OCI-LY3 (cell line): ENCODE measurements around the gene ODC1.

Source experiments
- H2AFZ ChIP-seq: fragments of 200-600, 300-600 bp; shearing (Covaris generic); 2 replicates; pipeline ENCODE4 v1.6.0; 2014; ENCODE audit warnings: antibody characterized with exemption, low read depth, low read length
- H3K27ac ChIP-seq: fragments of 200-600, 300-600 bp; sonication (generic); 2 replicates; pipeline ENCODE4 v1.5.1; 2014; ENCODE audit warnings: mild to moderate bottlenecking, low read length, moderate library complexity, mixed read lengths
- H3K27me3 ChIP-seq: fragments of 200-600, 300-600 bp; sonication (generic); 2 replicates; pipeline ENCODE4 v1.6.1; 2014; ENCODE audit warnings: low read depth, low read length, mixed read lengths
- H3K36me3 ChIP-seq: fragments of 200-600, 300-600 bp; sonication (generic); replicated peaks from 2 replicates; pipeline ENCODE3; 2014; ENCODE audit warnings: low read depth, low read length, mixed read lengths
- H3K4me1 ChIP-seq: fragments of 300-600, 200-600 bp; sonication (generic); 2 replicates; pipeline ENCODE4 v1.6.1; 2014; ENCODE audit warnings: low read length, mixed read lengths
- H3K4me2 ChIP-seq: fragments of 200-600, 300-600 bp; sonication (generic); 2 replicates; pipeline ENCODE4 v1.6.1; 2014; ENCODE audit warnings: low read length, mixed read lengths
- H3K4me3 ChIP-seq: fragments of 300-600, 200-600 bp; sonication (generic); 2 replicates; pipeline ENCODE4 v1.5.1; 2014; ENCODE audit warnings: antibody characterized with exemption, mild to moderate bottlenecking, low read length, moderate library complexity
- H3K79me2 ChIP-seq: fragments of 300-600, 200-600 bp; shearing (Covaris generic); 2 replicates; pipeline ENCODE4 v1.6.1; 2014; ENCODE audit warnings: mild to moderate bottlenecking, low read length, mixed read lengths
- H3K9ac ChIP-seq: fragments of 300-600, 200-600 bp; shearing (Covaris generic); 2 replicates; pipeline ENCODE4 v1.6.0; 2014; ENCODE audit warnings: mild to moderate bottlenecking, low read length, moderate library complexity
- H3K9me3 ChIP-seq: fragments of 200-600, 300-600 bp; shearing (Covaris generic); 2 replicates; pipeline ENCODE4 v1.6.1; 2014; ENCODE audit warnings: low read length, mixed read lengths; ENCODE audit not compliant: insufficient read depth
- H4K20me1 ChIP-seq: fragments of 200-600, 300-600 bp; sonication (generic); 2 replicates; pipeline ENCODE4 v1.6.1; 2016; ENCODE audit warnings: low read length, mixed read lengths; ENCODE audit not compliant: insufficient read depth
- CTCF ChIP-seq: fragments of 200-600, 300-600 bp; sonication (generic); IDR thresholded peaks from 2 replicates; pipeline ENCODE4 v1.5.1; 2014; ENCODE audit warnings: antibody characterized with exemption, low read length, low read depth
- EZH2phosphoT487 ChIP-seq: fragments of 200-600 bp; shearing (Covaris generic); IDR thresholded peaks from 2 replicates; pipeline ENCODE4 v1.6.1; 2018; ENCODE audit warnings: antibody characterized with exemption, mixed run types, low read depth

Gene ODC1

GRCh38 chr2:10469955-10470608, 22.0 kb upstream of the ODC1 start:
- H3K79me2 ChIP-seq: no peaks in the 10 kb centered on the region
- H3K4me1 ChIP-seq: peaks cover 8% of the 10 kb centered on the region; the same call in 1 of the 2 replicates
- H3K27ac ChIP-seq: no peak overlapping the region
- no peak overlapping the region for H3K4me3 ChIP-seq
- H3K4me2 ChIP-seq: no peak overlapping the region
- peaks cover 4% of the 10 kb centered on the region; the same call in 1 of the 2 replicates for H3K27me3 ChIP-seq
- no peaks in the 10 kb centered on the region for H3K9me3 ChIP-seq
- no peak overlapping the region for H2AFZ ChIP-seq
- no peaks in the 10 kb centered on the region for H3K36me3 ChIP-seq
- TF ChIP-seq CTCF (no peak), EZH2phosphoT487 (no peak)
- H4K20me1 ChIP-seq: no peaks in the 10 kb centered on the region
- H3K9ac ChIP-seq: no peak overlapping the region

GRCh38 chr2:10469301-10469700, 21.2 kb upstream of the ODC1 start:
- Histone ChIP-seq H3K4me3 (no peak overlapping the region), H2AFZ (no peak overlapping the region), H3K4me2 (no peak overlapping the region), H3K9ac (no peak overlapping the region), H3K4me1 (peaks cover 8% of the 10 kb centered on the region; the same call in 1 of the 2 replicates), H3K27me3 (peaks cover 4% of the 10 kb centered on the region; the same call in 1 of the 2 replicates), H3K36me3 (no peaks in the 10 kb centered on the region), H3K79me2 (no peaks in the 10 kb centered on the region), H4K20me1 (no peaks in the 10 kb centered on the region), H3K27ac (no peak overlapping the region), H3K9me3 (no peaks in the 10 kb centered on the region)
- TF ChIP-seq CTCF: no peak
- no peak for TF ChIP-seq EZH2phosphoT487

GRCh38 chr2:10467401-10467800, 19.3 kb upstream of the ODC1 start:
- TF ChIP-seq CTCF: no peak
- no peak for TF ChIP-seq EZH2phosphoT487
- Histone ChIP-seq H3K27ac (no peak overlapping the region), H2AFZ (no peak overlapping the region), H3K9ac (no peak overlapping the region), H3K79me2 (no peaks in the 10 kb centered on the region), H3K4me3 (no peak overlapping the region), H3K27me3 (peaks cover 4% of the 10 kb centered on the region; the same call in 1 of the 2 replicates), H3K36me3 (no peaks in the 10 kb centered on the region), H4K20me1 (no peaks in the 10 kb centered on the region), H3K9me3 (no peaks in the 10 kb centered on the region), H3K4me1 (peaks cover 8% of the 10 kb centered on the region; the same call in 1 of the 2 replicates), H3K4me2 (no peak overlapping the region)

GRCh38 chr2:10466801-10467200, 18.7 kb upstream of the ODC1 start:
- TF ChIP-seq EZH2phosphoT487: no peak
- TF ChIP-seq CTCF: no peak
- peaks cover 8% of the 10 kb centered on the region; the same call in 1 of the 2 replicates for H3K4me1 ChIP-seq
- no peak overlapping the region for H3K27ac ChIP-seq
- H3K79me2 ChIP-seq: no peaks in the 10 kb centered on the region
- peaks cover 4% of the 10 kb centered on the region; the same call in 1 of the 2 replicates for H3K27me3 ChIP-seq
- H4K20me1 ChIP-seq: no peaks in the 10 kb centered on the region
- H3K9me3 ChIP-seq: no peaks in the 10 kb centered on the region
- no peak overlapping the region for H3K4me2 ChIP-seq
- no peaks in the 10 kb centered on the region for H3K36me3 ChIP-seq
- H3K4me3 ChIP-seq: no peak overlapping the region
- no peak overlapping the region for H3K9ac ChIP-seq
- H2AFZ ChIP-seq: no peak overlapping the region
